GM19455 (cell line): ENCODE measurements around the gene HGS.
A peak's percentile ranks its signal among the peaks of the same experiment; 100 is the strongest.

Source experiments
- ATAC-seq: cut with Tn5 transposase; IDR thresholded peaks from one replicate; pipeline ENCODE4 v1.9.1; 2021; ENCODE audit not compliant: unreplicated experiment

The HGS gene

GRCh38 chr17:81683584-81684441, at the start of gene HGS, which contains the start of gene ARL16:
Gene HGS, plus strand, starts transcription at chr17:81684011. Its CDS starts 56 bp downstream, at chr17:81684067.
Gene ARL16, minus strand, starts transcription at chr17:81683797. Its CDS starts 44 bp downstream, at chr17:81683753.
- ATAC-seq = peak; percentile 93

GRCh38 chr17:81635431-81635830, 48.4 kb upstream of the HGS start:
- no peak for ATAC-seq

- ATAC-seq = no peak
These were observed 47.8 kb upstream of the HGS start for GRCh38 chr17:81635973-81636504.

GRCh38 chr17:81636505-81637288, 47.1 kb upstream of the HGS start, which contains the start of the genes NPLOC4 and TSPAN10:
Gene NPLOC4, minus strand, starts transcription at chr17:81637112. Its CDS starts 182 bp downstream, at chr17:81636930.
Gene TSPAN10, plus strand, starts transcription at chr17:81637196. Its CDS starts 5,217 bp downstream, at chr17:81642413.
- peak; percentile 76 for ATAC-seq

- no peak for ATAC-seq
These were observed 45.1 kb upstream of the HGS start for GRCh38 chr17:81638683-81639082.

GRCh38 chr17:81640011-81640410, 43.8 kb upstream of the HGS start:
- ATAC-seq = no peak

GRCh38 chr17:81641825-81642489, 41.9 kb upstream of the HGS start:
- ATAC-seq = no peak

GRCh38 chr17:81644496-81644895, 39.3 kb upstream of the HGS start:
- ATAC-seq = no peak

GRCh38 chr17:81644976-81645952, 38.5 kb upstream of the HGS start:
- ATAC-seq = no peak

- no peak for ATAC-seq
These were observed 36.8 kb upstream of the HGS start for GRCh38 chr17:81646869-81647600.

GRCh38 chr17:81647640-81648012, 36.2 kb upstream of the HGS start:
- ATAC-seq = no peak

GRCh38 chr17:81648013-81648706, 35.7 kb upstream of the HGS start:
- no peak for ATAC-seq

- no peak for ATAC-seq
These were observed 35.1 kb upstream of the HGS start for GRCh38 chr17:81648707-81649085.

- ATAC-seq = no peak
These were observed 32.9 kb upstream of the HGS start for GRCh38 chr17:81650951-81651350.

GRCh38 chr17:81651692-81652091, 32.1 kb upstream of the HGS start:
- ATAC-seq = no peak

- no peak for ATAC-seq
These were observed 30.7 kb upstream of the HGS start for GRCh38 chr17:81652906-81653771.

GRCh38 chr17:81655378-81656117, 28.3 kb upstream of the HGS start:
- no peak for ATAC-seq
